HEK293 (cell line): ENCODE data around the gene KLHDC8B.

Source experiments
- CTCF ChIA-PET: fragments of 350-600 bp; formaldehyde crosslinking; extraction: SDS; loops from one replicate; lab custom pipeline; 2021; ENCODE audit warnings: antibody characterized with exemption; lab: Yijun Ruan, JAX
- POLR2A ChIA-PET: fragments of 300-600 bp; formaldehyde crosslinking; extraction: SDS; loops from one replicate; lab custom pipeline; 2020; ENCODE audit warnings: antibody characterized with exemption, inconsistent platforms; lab: Yijun Ruan, JAX
- H3K27ac ChIP-seq: fragments of 200-500 bp; sonication (Bioruptor generic); 2 replicates; pipeline ENCODE4 v1.5.1; 2014; ENCODE audit warnings: low read depth, low read length, control low read depth, inconsistent platforms; ENCODE audit errors: extremely low read depth
- H3K36me3 ChIP-seq, 2 experiments: fragments of 200-500 bp in 1 of 2; sonication (Bioruptor generic) in 1 of 2; 1 replicate in 1 of 2; 2 replicates in 1 of 2; pipeline ENCODE4 v1.5.1; 2014 to 2017; ENCODE audit warnings: inconsistent platforms in 2 of 2, low read length in 2 of 2; ENCODE audit not compliant: control insufficient read depth in 2 of 2, insufficient read depth in 1 of 2
- H3K4me1 ChIP-seq: fragments of 200-500 bp; sonication (Bioruptor generic); 2 replicates; pipeline ENCODE4 v1.5.1; 2014; ENCODE audit warnings: mild to moderate bottlenecking, low read length, inconsistent platforms; ENCODE audit not compliant: control insufficient read depth, insufficient read depth
- H3K4me3 ChIP-seq: 2 replicates; pipeline ENCODE4 v1.5.1; 2011; ENCODE audit warnings: low read depth, mild to moderate bottlenecking, control low read depth, low read length, moderate library complexity
- H3K9me3 ChIP-seq: fragments of 200-500 bp; sonication (Bioruptor generic); 2 replicates; pipeline ENCODE4 v1.5.1; 2014; ENCODE audit warnings: low read depth, low read length, inconsistent platforms; ENCODE audit not compliant: control insufficient read depth, insufficient read depth
- BCL6B ChIP-seq: fragments of 450-650 bp; formaldehyde crosslinking; IDR thresholded peaks from 2 replicates; pipeline ENCODE4 v1.5.1; 2017; ENCODE audit warnings: missing biosample characterization, missing genetic modification characterization
- IKZF3 ChIP-seq: fragments of 450-650 bp; IDR thresholded peaks from 2 replicates; pipeline ENCODE4 v1.5.0; 2018; ENCODE audit warnings: missing biosample characterization, mild to moderate bottlenecking, missing genetic modification characterization, moderate library complexity
- MYNN ChIP-seq: fragments of 450-650 bp; formaldehyde crosslinking; IDR thresholded peaks from 2 replicates; pipeline ENCODE4 v1.5.1; 2016; ENCODE audit warnings: missing biosample characterization, missing genetic modification characterization, borderline replicate concordance
- MZF1 ChIP-seq: fragments of 450-650 bp; formaldehyde crosslinking; IDR thresholded peaks from 2 replicates; pipeline ENCODE4 v1.5.1; 2017; ENCODE audit warnings: missing biosample characterization, missing genetic modification characterization, borderline replicate concordance
- SP2 ChIP-seq: fragments of 450-650 bp; formaldehyde crosslinking; IDR thresholded peaks from 2 replicates; pipeline ENCODE4 v1.5.1; 2016; ENCODE audit warnings: missing biosample characterization, missing genetic modification characterization
- TCF7L2 ChIP-seq: IDR thresholded peaks from 2 replicates; pipeline ENCODE4 v1.6.1; 2011; ENCODE audit warnings: low read depth, mild to moderate bottlenecking, inconsistent platforms, low read length, moderate library complexity, borderline replicate concordance
- YY2 ChIP-seq: fragments of 450-650 bp; formaldehyde crosslinking; IDR thresholded peaks from 2 replicates; pipeline ENCODE4 v1.5.1; 2016; ENCODE audit warnings: missing biosample characterization, missing genetic modification characterization
- ZFP41 ChIP-seq: fragments of 450-650 bp; formaldehyde crosslinking; IDR thresholded peaks from 2 replicates; pipeline ENCODE4 v1.5.1; 2016; ENCODE audit warnings: missing biosample characterization, missing genetic modification characterization, borderline replicate concordance
- ZNF157 ChIP-seq: fragments of 450-650 bp; formaldehyde crosslinking; IDR thresholded peaks from 2 replicates; pipeline ENCODE4 v1.5.1; 2016; ENCODE audit warnings: missing biosample characterization, missing genetic modification characterization
- ZNF214 ChIP-seq: fragments of 450-650 bp; formaldehyde crosslinking; IDR thresholded peaks from 2 replicates; pipeline ENCODE4 v1.5.1; 2017; ENCODE audit warnings: missing biosample characterization, mild to moderate bottlenecking, missing genetic modification characterization, borderline replicate concordance
- ZNF248 ChIP-seq: fragments of 450-650 bp; formaldehyde crosslinking; IDR thresholded peaks from 2 replicates; pipeline ENCODE4 v1.5.1; 2017; ENCODE audit warnings: missing biosample characterization, missing genetic modification characterization
- ZNF292 ChIP-seq: fragments of 450-650 bp; formaldehyde crosslinking; IDR thresholded peaks from 2 replicates; pipeline ENCODE4 v1.5.1; 2016; ENCODE audit warnings: low read depth, missing biosample characterization, missing genetic modification characterization, borderline replicate concordance
- ZNF311 ChIP-seq: fragments of 450-650 bp; formaldehyde crosslinking; IDR thresholded peaks from 2 replicates; pipeline ENCODE4 v1.5.1; 2017; ENCODE audit warnings: missing biosample characterization, missing genetic modification characterization, borderline replicate concordance
- ZNF335 ChIP-seq: fragments of 450-650 bp; formaldehyde crosslinking; conservative IDR thresholded peaks from 2 replicates; pipeline ENCODE4 v1.5.1; 2016; ENCODE audit warnings: missing biosample characterization, missing genetic modification characterization
- ZNF398 ChIP-seq: fragments of 450-650 bp; formaldehyde crosslinking; IDR thresholded peaks from 2 replicates; pipeline ENCODE4 v1.5.1; 2017; ENCODE audit warnings: missing biosample characterization, missing genetic modification characterization
- ZNF626 ChIP-seq: fragments of 450-650 bp; sonication (Bioruptor Pico); formaldehyde crosslinking; IDR thresholded peaks from 2 replicates; pipeline ENCODE4 v1.5.1; 2018; ENCODE audit warnings: missing biosample characterization, missing genetic modification characterization, inconsistent platforms
- ZNF629 ChIP-seq: fragments of 450-650 bp; formaldehyde crosslinking; IDR thresholded peaks from 2 replicates; pipeline ENCODE4 v1.5.1; 2017; ENCODE audit warnings: missing biosample characterization, missing genetic modification characterization
- ZNF645 ChIP-seq: fragments of 450-650 bp; formaldehyde crosslinking; IDR thresholded peaks from 2 replicates; pipeline ENCODE4; 2016; ENCODE audit warnings: missing biosample characterization, missing genetic modification characterization
- ZNF654 ChIP-seq: fragments of 450-650 bp; formaldehyde crosslinking; IDR thresholded peaks from 2 replicates; pipeline ENCODE4 v1.5.1; 2016; ENCODE audit warnings: low read depth, missing biosample characterization, missing genetic modification characterization
- ZNF658 ChIP-seq: fragments of 450-650 bp; formaldehyde crosslinking; IDR thresholded peaks from 2 replicates; pipeline ENCODE4; 2016; ENCODE audit warnings: missing biosample characterization, missing genetic modification characterization
- ZNF670 ChIP-seq: fragments of 450-650 bp; formaldehyde crosslinking; IDR thresholded peaks from 2 replicates; pipeline ENCODE4 v1.5.1; 2016; ENCODE audit warnings: missing biosample characterization, missing genetic modification characterization, low read depth
- ZNF76 ChIP-seq: fragments of 450-650 bp; formaldehyde crosslinking; IDR thresholded peaks from 2 replicates; pipeline ENCODE4; 2016; ENCODE audit warnings: low read depth, missing biosample characterization, missing genetic modification characterization, borderline replicate concordance
- TF ChIP-seq, protein P1 (sequence below): fragments of 450-650 bp; formaldehyde crosslinking; IDR thresholded peaks from 2 replicates; pipeline ENCODE4 v1.5.1; 2016; ENCODE audit warnings: missing biosample characterization, missing genetic modification characterization
- TF ChIP-seq, protein P2 (sequence below): fragments of 450-650 bp; formaldehyde crosslinking; IDR thresholded peaks from 2 replicates; pipeline ENCODE4 v1.5.1; 2016; ENCODE audit warnings: missing biosample characterization, missing genetic modification characterization
- TF ChIP-seq, protein P3 (sequence below): fragments of 450-650 bp; formaldehyde crosslinking; IDR thresholded peaks from 2 replicates; pipeline ENCODE4 v1.5.1; 2016; ENCODE audit warnings: missing biosample characterization, missing genetic modification characterization

KLHDC8B gene

GRCh38 chr3:49171119-49171774, at the start of gene KLHDC8B (continued):
- TF ChIP-seq, protein P1, sequence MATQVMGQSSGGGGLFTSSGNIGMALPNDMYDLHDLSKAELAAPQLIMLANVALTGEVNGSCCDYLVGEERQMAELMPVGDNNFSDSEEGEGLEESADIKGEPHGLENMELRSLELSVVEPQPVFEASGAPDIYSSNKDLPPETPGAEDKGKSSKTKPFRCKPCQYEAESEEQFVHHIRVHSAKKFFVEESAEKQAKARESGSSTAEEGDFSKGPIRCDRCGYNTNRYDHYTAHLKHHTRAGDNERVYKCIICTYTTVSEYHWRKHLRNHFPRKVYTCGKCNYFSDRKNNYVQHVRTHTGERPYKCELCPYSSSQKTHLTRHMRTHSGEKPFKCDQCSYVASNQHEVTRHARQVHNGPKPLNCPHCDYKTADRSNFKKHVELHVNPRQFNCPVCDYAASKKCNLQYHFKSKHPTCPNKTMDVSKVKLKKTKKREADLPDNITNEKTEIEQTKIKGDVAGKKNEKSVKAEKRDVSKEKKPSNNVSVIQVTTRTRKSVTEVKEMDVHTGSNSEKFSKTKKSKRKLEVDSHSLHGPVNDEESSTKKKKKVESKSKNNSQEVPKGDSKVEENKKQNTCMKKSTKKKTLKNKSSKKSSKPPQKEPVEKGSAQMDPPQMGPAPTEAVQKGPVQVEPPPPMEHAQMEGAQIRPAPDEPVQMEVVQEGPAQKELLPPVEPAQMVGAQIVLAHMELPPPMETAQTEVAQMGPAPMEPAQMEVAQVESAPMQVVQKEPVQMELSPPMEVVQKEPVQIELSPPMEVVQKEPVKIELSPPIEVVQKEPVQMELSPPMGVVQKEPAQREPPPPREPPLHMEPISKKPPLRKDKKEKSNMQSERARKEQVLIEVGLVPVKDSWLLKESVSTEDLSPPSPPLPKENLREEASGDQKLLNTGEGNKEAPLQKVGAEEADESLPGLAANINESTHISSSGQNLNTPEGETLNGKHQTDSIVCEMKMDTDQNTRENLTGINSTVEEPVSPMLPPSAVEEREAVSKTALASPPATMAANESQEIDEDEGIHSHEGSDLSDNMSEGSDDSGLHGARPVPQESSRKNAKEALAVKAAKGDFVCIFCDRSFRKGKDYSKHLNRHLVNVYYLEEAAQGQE (tag by site-specific recombination) = 0 out of 2 replicates have a peak, but pooled peaks have one; percentile 13
- TF ChIP-seq ZNF626 (tag by site-specific recombination) (no peak), MZF1 (tag by site-specific recombination) (no peak), SP2 (tag by site-specific recombination) (peak; percentile 77), ZFP41 (tag by site-specific recombination) (no peak), ZNF629 (tag by site-specific recombination) (peak; percentile 55; the same call in 1 of the 2 replicates), ZNF248 (tag by site-specific recombination) (no peak), ZNF157 (tag by site-specific recombination) (no peak)
- TF ChIP-seq, protein P2, sequence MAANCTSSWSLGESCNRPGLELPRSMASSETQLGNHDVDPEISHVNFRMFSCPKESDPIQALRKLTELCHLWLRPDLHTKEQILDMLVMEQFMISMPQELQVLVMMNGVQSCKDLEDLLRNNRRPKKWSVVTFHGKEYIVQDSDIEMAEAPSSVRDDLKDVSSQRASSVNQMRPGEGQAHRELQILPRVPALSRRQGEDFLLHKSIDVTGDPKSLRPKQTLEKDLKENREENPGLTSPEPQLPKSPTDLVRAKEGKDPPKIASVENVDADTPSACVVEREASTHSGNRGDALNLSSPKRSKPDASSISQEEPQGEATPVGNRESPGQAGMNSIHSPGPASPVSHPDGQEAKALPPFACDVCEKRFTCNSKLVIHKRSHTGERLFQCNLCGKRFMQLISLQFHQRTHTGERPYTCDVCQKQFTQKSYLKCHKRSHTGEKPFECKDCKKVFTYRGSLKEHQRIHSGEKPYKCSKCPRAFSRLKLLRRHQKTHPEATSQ (tag by site-specific recombination) = peak; percentile 75; the same call in 1 of the 2 replicates

- H3K27ac ChIP-seq = no peak overlapping the region
- ChIA-PET CTCF (no interaction called here), POLR2A (interaction anchor here (1.6 to 1.8 kb wide), 2 partner anchors 10 to 28 kb away, joined by 18 to 31 read pairs; partner anchors contain the start of genes LAMB2 and QRICH1)
- H3K36me3 ChIP-seq = peaks cover 9 to 76% of the 10 kb centered on the region in 2 experiments; a peak in 2 of 3 replicates
- H3K4me3 ChIP-seq = no peak overlapping the region
- H3K4me1 ChIP-seq = peaks cover 6% of the 10 kb centered on the region; the same call in 1 of the 2 replicates
- H3K9me3 ChIP-seq = no peaks in the 10 kb centered on the region
- TF ChIP-seq IKZF3 (tag by site-specific recombination) (no peak), ZNF76 (tag by site-specific recombination) (no peak), ZNF335 (tag by site-specific recombination) (no peak), BCL6B (no peak), ZNF398 (tag by site-specific recombination) (no peak), ZNF658 (tag by site-specific recombination) (no peak), TCF7L2 (no peak), ZFP41 (tag by site-specific recombination) (no peak), ZNF311 (tag by site-specific recombination) (no peak), ZNF654 (tag by site-specific recombination) (no peak), MYNN (tag by site-specific recombination) (no peak), ZNF292 (no peak), ZNF670 (tag by site-specific recombination) (no peak), ZNF645 (tag by site-specific recombination) (no peak), YY2 (tag by site-specific recombination) (no peak), ZNF214 (tag by site-specific recombination) (no peak)
- TF ChIP-seq, protein P3, sequence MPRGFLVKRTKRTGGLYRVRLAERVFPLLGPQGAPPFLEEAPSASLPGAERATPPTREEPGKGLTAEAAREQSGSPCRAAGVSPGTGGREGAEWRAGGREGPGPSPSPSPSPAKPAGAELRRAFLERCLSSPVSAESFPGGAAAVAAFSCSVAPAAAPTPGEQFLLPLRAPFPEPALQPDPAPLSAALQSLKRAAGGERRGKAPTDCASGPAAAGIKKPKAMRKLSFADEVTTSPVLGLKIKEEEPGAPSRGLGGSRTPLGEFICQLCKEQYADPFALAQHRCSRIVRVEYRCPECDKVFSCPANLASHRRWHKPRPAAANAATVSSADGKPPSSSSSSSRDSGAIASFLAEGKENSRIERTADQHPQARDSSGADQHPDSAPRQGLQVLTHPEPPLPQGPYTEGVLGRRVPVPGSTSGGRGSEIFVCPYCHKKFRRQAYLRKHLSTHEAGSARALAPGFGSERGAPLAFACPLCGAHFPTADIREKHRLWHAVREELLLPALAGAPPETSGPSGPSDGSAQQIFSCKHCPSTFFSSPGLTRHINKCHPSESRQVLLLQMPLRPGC (tag by site-specific recombination) = no peak
Observed at GRCh38 chr3:49122022-49122421, 49.4 kb upstream of the KLHDC8B start.
